Upper lobe of right lung (tissue), 1 donor: Measurements from ENCODE around the gene CPA2. TPM values are rescaled to one million over a fixed set of nuclear protein-coding genes. Genes with fewer than 3 reads are reported as not detected.

Experiments
- ATAC-seq: fragments of 200-7000 bp; cut with Tn5 transposase; one replicate; pipeline ENCODE4 v1.9.1; 2020; ENCODE audit warnings: mild to moderate bottlenecking, moderate library complexity
- DNase-seq: peaks from one replicate; pipeline ENCODE4 v3.0.0-alpha.2; 2020
- H3K27ac ChIP-seq: fragments of 200-600 bp; one replicate; pipeline ENCODE4 v1.8.0; 2022
- H3K27me3 ChIP-seq: fragments of 200-600 bp; one replicate; pipeline ENCODE4 v1.8.0; 2022; ENCODE audit warnings: mild to moderate bottlenecking
- H3K36me3 ChIP-seq: fragments of 200-600 bp; one replicate; pipeline ENCODE4 v1.8.0; 2022
- H3K4me1 ChIP-seq: fragments of 200-600 bp; one replicate; pipeline ENCODE4 v1.8.0; 2022
- H3K4me3 ChIP-seq: fragments of 200-600 bp; one replicate; pipeline ENCODE4 v1.8.0; 2022; ENCODE audit warnings: mild to moderate bottlenecking
- H3K9me3 ChIP-seq: fragments of 200-600 bp; one replicate; pipeline ENCODE4 v1.8.0; 2022
- CTCF ChIP-seq: fragments of 200-600 bp; IDR thresholded peaks from one replicate; pipeline ENCODE4 v1.8.0; 2022; ENCODE audit warnings: antibody characterized with exemption
- intact Hi-C: fragments of 100-400 bp; cut with DNase I; formaldehyde crosslinking; loops from one replicate; pipeline ENCODE4 v1.11.0; 2022
- total RNA-seq: library from RNA; stranded (reverse); fragmentation: NEBNext Ultra II Directional; extraction: Animal tissue kit (Norgen Biotek cat#: 25700); gene quantifications from one replicate; pipeline ENCODE4 v1.2.1, GENCODE V29; 2021
- donor health status: DM: no; HTN: yes; CAD: no; lungs with severe emphysema.

Gene CPA2
- total RNA-seq, 1 donor from 2014 or later, result not detected

- no peak for DNase-seq
- no peak overlapping the region for H3K27ac ChIP-seq
These were observed 32.1 kb downstream of the CPA2 start for GRCh38 chr7:130298544-130299326.

GRCh38 chr7:130299866-130300265 is 33.2 kb downstream of the CPA2 start:
- Histone ChIP-seq H3K9me3 (no peaks in the 10 kb centered on the region), H3K36me3 (no peaks in the 10 kb centered on the region), H3K27ac (no peak overlapping the region), H3K4me1 (no peaks in the 10 kb centered on the region), H3K4me3 (no peak overlapping the region), H3K27me3 (no peaks in the 10 kb centered on the region)
- no peak for TF ChIP-seq CTCF
- ATAC-seq (no peak), DNase-seq (no peak)
- intact Hi-C loops, result no loop called here

More at GRCh38 chr7:130298544-130299326, 32.1 kb downstream of the CPA2 start:
- no peaks in the 10 kb centered on the region for H3K4me1 ChIP-seq
- TF ChIP-seq CTCF, result no peak
- no peaks in the 10 kb centered on the region for H3K36me3 ChIP-seq
- no peak for ATAC-seq
- no peaks in the 10 kb centered on the region for H3K27me3 ChIP-seq
- H3K9me3 ChIP-seq, result no peaks in the 10 kb centered on the region
- H3K4me3 ChIP-seq, result no peak overlapping the region
- intact Hi-C loops, result no loop called here

GRCh38 chr7:130301501-130302020 is 34.9 kb downstream of the CPA2 start:
- ATAC-seq, result no peak

GRCh38 chr7:130302649-130303048 is 36.0 kb downstream of the CPA2 start:
- H3K27ac ChIP-seq, result no peak overlapping the region
- intact Hi-C loops, result no loop called here
- no peak overlapping the region for H3K4me3 ChIP-seq
- H3K36me3 ChIP-seq, result no peaks in the 10 kb centered on the region
- DNase-seq, result no peak
- H3K9me3 ChIP-seq, result no peaks in the 10 kb centered on the region
- no peaks in the 10 kb centered on the region for H3K4me1 ChIP-seq
- no peak for TF ChIP-seq CTCF
- H3K27me3 ChIP-seq, result no peaks in the 10 kb centered on the region
- no peak for ATAC-seq

More at GRCh38 chr7:130301501-130302020, 34.9 kb downstream of the CPA2 start:
- H3K27me3 ChIP-seq, result no peaks in the 10 kb centered on the region
- DNase-seq, result no peak
- H3K27ac ChIP-seq, result no peak overlapping the region
- no peaks in the 10 kb centered on the region for H3K36me3 ChIP-seq
- H3K9me3 ChIP-seq, result no peaks in the 10 kb centered on the region
- TF ChIP-seq CTCF, result no peak
- no peaks in the 10 kb centered on the region for H3K4me1 ChIP-seq
- intact Hi-C loops, result no loop called here
- H3K4me3 ChIP-seq, result no peak overlapping the region

GRCh38 chr7:130303127-130303526 is 36.5 kb downstream of the CPA2 start:
- DNase-seq, result no peak
- Histone ChIP-seq H3K9me3 (no peaks in the 10 kb centered on the region), H3K27ac (no peak overlapping the region), H3K4me1 (no peaks in the 10 kb centered on the region), H3K27me3 (no peaks in the 10 kb centered on the region), H3K4me3 (no peak overlapping the region), H3K36me3 (no peaks in the 10 kb centered on the region)
- intact Hi-C loops, result no loop called here
- no peak for ATAC-seq
- no peak for TF ChIP-seq CTCF
